ENCODE results near the gene PALM3.

The PALM3 gene

GRCh38 chr19:14089662-14090508, 28.0 kb upstream of the PALM3 start:
- DNase-seq: peak; percentile 6

- DNase-seq: no peak
These were observed 27.5 kb upstream of the PALM3 start for GRCh38 chr19:14089412-14089661.

- DNase-seq: no peak
These were observed 26.9 kb upstream of the PALM3 start for GRCh38 chr19:14088634-14089411.

GRCh38 chr19:14086098-14086497, 24.2 kb upstream of the PALM3 start:
- DNase-seq: no peak

- DNase-seq: no peak
These were observed 23.6 kb upstream of the PALM3 start, which contains the start of gene C19orf67 for GRCh38 chr19:14085309-14085995. Gene C19orf67, minus strand, starts transcription at chr19:14085783. Its CDS starts 156 bp downstream, at chr19:14085627.

GRCh38 chr19:14082675-14082960, 20.7 kb upstream of the PALM3 start:
- DNase-seq: no peak

- DNase-seq: no peak
These were observed 20.2 kb upstream of the PALM3 start for GRCh38 chr19:14081797-14082674.

- DNase-seq: peak; percentile 98
These were observed 19.3 kb upstream of the PALM3 start for GRCh38 chr19:14080887-14081796.

- no peak for DNase-seq
These were observed 16.5 kb upstream of the PALM3 start for GRCh38 chr19:14078411-14078810.

GRCh38 chr19:14073925-14074838, 12.3 kb upstream of the PALM3 start:
- peak; percentile 47 for DNase-seq

GRCh38 chr19:14073261-14073924, 11.5 kb upstream of the PALM3 start:
- DNase-seq: peak; percentile 69

GRCh38 chr19:14072535-14073260, 10.8 kb upstream of the PALM3 start, which contains the start of gene MISP3:
Gene MISP3, plus strand, starts transcription at chr19:14072786. Its CDS starts 524 bp downstream, at chr19:14073310.
- peak; percentile 44 for DNase-seq

- DNase-seq: no peak
These were observed 8.6 kb upstream of the PALM3 start for GRCh38 chr19:14070268-14071050.

GRCh38 chr19:14066134-14066533, 4.3 kb upstream of the PALM3 start:
- DNase-seq: no peak

GRCh38 chr19:14063105-14063504, 1.2 kb upstream of the PALM3 start:
- no peak for DNase-seq

GRCh38 chr19:14062558-14062855, 631 bp upstream of the PALM3 start:
- DNase-seq: no peak

GRCh38 chr19:14061081-14061749, 661 bp downstream of the PALM3 start:
- no peak for DNase-seq

- DNase-seq: no peak
These were observed 2.2 kb downstream of the PALM3 start for GRCh38 chr19:14059652-14060155.

Measured in DMS79 treated with DMSO at 0.1 percent for 48 hours (cell line).